Kidney epithelial cell (primary cell): ENCODE results near the gene NCR3LG1. TPM values are rescaled to one million over a fixed set of nuclear protein-coding genes. Genes with fewer than 3 reads are reported as not detected.

Source experiments
- DNase-seq: peaks from one replicate; pipeline ENCODE4 v3.0.0-alpha.2; 2010; ENCODE audit warnings: low read depth
- H3K27me3 ChIP-seq: 2 replicates; pipeline ENCODE4 v1.6.0; 2011; ENCODE audit warnings: low read length; ENCODE audit not compliant: control insufficient read depth, insufficient read depth
- H3K36me3 ChIP-seq: 2 replicates; pipeline ENCODE4 v1.5.1; 2011; ENCODE audit warnings: low read length; ENCODE audit not compliant: control insufficient read depth, insufficient read depth
- H3K4me3 ChIP-seq: 2 replicates; pipeline ENCODE4 v1.5.1; 2011; ENCODE audit warnings: low read depth, mild to moderate bottlenecking, control low read depth, low read length
- total RNA-seq: library from RNA; depleted of rRNA; stranded (reverse); fragments of >200 nt; gene quantifications from 2 replicates; pipeline ENCODE4 v1.2.3, GENCODE V29; 2015
- TF ChIP-seq, protein P1 (sequence below): IDR thresholded peaks from 2 replicates; pipeline ENCODE4 v1.5.1; 2011; ENCODE audit warnings: mild to moderate bottlenecking, moderate library complexity, low read length, control low read depth, inconsistent platforms; ENCODE audit not compliant: insufficient read depth, poor library complexity, severe bottlenecking

Gene NCR3LG1
- total RNA-seq, 1 donor from 2014 or later = 10.1 TPM

DNA sequence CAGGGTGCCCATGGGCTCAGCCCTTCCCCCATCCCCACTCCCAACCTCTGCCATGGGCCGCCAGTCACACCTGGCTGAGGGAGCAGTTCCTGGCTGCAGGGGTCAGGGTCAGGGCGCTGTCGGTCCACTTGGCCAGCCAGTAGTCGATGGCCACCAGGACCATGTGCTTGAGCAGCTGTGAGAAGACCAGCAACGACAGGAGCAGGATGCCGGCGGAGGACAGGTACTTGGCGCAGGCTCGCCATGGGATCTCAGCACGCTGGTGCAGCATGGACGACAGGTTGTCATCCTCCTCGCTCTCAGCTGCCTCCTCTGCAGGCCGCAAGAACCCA, 55.2 kb downstream of the NCR3LG1 start:
- H3K36me3 ChIP-seq = no peaks in the 10 kb centered on the region
- no peak for DNase-seq
- TF ChIP-seq, protein P1, sequence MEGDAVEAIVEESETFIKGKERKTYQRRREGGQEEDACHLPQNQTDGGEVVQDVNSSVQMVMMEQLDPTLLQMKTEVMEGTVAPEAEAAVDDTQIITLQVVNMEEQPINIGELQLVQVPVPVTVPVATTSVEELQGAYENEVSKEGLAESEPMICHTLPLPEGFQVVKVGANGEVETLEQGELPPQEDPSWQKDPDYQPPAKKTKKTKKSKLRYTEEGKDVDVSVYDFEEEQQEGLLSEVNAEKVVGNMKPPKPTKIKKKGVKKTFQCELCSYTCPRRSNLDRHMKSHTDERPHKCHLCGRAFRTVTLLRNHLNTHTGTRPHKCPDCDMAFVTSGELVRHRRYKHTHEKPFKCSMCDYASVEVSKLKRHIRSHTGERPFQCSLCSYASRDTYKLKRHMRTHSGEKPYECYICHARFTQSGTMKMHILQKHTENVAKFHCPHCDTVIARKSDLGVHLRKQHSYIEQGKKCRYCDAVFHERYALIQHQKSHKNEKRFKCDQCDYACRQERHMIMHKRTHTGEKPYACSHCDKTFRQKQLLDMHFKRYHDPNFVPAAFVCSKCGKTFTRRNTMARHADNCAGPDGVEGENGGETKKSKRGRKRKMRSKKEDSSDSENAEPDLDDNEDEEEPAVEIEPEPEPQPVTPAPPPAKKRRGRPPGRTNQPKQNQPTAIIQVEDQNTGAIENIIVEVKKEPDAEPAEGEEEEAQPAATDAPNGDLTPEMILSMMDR = no peak
- H3K27me3 ChIP-seq = peaks cover 9% of the 10 kb centered on the region
- no peak overlapping the region for H3K4me3 ChIP-seq

DNA sequence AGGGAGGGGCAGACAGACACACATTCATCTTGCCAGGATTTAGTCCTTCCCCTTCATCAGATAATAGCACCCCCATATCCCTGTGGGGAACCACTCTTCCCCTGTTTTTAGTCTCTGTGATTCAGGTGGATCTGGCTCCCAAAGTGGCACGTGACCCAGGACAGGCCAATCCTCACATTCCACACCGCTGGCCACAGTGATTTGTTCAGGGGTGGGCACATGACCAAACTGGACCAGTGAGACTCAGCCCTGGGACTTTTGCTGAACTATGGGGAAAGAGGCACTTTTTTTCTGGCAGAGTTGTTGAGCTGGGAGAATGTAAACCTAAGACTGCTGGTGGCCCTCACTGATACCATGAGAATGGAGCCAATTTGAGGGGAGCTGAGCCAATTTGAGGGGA, 56.0 kb downstream of the NCR3LG1 start:
- DNase-seq = no peak
- Histone ChIP-seq H3K27me3 (peaks cover 14% of the 10 kb centered on the region), H3K4me3 (no peak overlapping the region), H3K36me3 (no peaks in the 10 kb centered on the region)
- TF ChIP-seq, protein P1 = no peak

DNA sequence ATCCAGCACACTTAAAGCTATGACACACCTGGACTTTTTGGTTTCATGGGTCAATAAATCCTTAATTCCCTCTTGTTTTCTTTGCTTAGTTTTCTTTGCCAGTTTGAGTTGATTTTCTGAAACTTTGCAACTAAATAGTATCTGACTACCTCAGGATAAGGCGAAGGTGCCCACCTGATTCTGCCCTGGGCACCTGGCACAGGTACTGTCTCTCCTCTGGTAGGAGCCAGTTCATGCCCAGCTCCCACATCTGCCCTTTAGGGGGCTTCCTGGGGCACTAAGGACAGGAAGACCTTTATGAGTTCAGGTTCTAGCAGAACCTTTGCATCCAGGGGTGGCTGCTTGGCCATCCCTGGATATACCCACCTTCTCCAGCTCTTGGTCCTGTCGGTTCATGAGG, 56.4 kb downstream of the NCR3LG1 start:
- TF ChIP-seq, protein P1 = no peak
- no peaks in the 10 kb centered on the region for H3K36me3 ChIP-seq
- peaks cover 15% of the 10 kb centered on the region for H3K27me3 ChIP-seq
- no peak for DNase-seq
- H3K4me3 ChIP-seq = no peak overlapping the region

DNA sequence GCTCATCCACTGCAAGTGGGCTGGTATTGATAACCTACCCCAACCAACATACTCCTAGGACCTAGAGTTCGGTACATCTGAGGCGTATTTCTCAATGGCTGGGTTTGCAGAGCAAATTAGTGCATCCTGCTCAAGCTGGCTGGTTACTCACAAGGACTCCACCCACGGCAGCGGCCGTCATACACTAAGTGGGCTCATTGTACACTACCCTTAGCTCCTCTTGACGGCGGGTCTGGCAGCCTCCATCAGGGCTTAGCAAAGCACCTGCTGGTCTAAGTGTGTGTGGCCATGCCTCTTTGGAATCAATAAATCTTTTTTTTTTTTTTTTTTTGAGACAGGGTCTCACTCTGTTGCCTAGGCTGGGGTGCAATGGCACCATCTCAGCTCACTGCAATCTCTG, 57.0 kb downstream of the NCR3LG1 start:
- Histone ChIP-seq H3K36me3 (no peaks in the 10 kb centered on the region), H3K27me3 (peaks cover 15% of the 10 kb centered on the region), H3K4me3 (no peak overlapping the region)
- TF ChIP-seq, protein P1 = no peak
- DNase-seq = no peak

DNA sequence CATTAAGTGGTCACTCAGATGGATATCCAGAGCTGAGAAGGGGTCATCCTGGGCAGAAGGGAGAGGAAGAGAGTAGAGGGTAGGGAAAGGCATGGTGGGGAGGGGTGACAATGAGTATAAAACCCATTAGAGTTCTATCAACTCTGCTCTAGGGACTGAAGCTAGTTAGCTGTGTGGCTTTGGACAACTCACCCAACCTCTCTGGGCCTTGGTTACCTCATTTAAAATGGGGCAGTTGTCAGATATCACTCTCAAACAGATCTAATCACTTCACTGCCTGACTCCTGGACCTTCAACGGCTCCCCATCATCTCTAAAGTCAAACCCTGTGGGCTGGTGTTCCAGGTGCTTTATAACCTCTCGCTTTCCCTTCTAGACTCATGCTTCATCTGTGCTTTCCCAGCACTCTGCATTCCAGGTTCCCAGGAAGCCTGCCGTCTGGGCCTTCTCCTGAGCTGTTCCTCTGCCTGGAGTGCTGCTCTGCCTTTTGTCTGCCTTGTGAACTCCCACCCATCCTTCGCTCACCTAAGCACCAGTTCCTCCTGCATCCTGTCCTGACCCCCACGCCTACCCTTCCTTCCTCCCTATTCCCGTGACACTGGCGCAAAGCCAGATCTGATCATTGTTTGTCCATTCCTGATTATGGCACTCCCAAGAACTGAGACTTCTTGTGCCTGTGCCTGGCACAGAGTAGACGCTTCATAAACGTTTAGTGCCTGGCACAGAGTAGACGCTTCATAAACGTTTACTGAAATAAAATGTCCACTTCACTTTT, 59.2 kb downstream of the NCR3LG1 start:
- DNase-seq = no peak
- no peaks in the 10 kb centered on the region for H3K36me3 ChIP-seq
- H3K4me3 ChIP-seq = no peak overlapping the region
- H3K27me3 ChIP-seq = peaks cover 29% of the 10 kb centered on the region
- TF ChIP-seq, protein P1 = no peak

DNA sequence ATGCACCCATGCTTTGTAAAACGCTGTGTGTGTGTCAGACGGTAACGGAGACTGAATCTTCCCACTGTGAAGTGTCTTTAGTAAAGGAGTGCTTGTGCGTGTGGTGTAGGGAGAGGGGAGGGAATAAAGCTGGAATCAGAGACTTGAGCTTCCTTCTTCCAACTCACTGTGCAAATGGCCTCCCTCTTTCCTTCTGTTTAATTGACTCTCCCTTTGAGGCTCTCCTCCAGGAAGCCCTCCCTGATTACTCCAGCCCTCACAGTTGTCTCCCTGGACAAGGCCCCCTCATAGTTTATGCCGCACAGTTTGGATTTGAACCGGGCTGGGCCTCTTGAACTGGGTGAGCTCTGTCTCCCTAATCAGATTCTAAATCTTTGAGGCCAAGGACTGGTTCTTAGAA, 59.8 kb downstream of the NCR3LG1 start:
- Histone ChIP-seq H3K4me3 (no peak overlapping the region), H3K27me3 (peaks cover 30% of the 10 kb centered on the region), H3K36me3 (no peaks in the 10 kb centered on the region)
- TF ChIP-seq, protein P1 = no peak
- no peak for DNase-seq
